ENCODE measurements around the gene GLDC. TPM values are rescaled to one million over a fixed set of nuclear protein-coding genes. Genes with fewer than 3 reads are reported as not detected.

Gene GLDC
- total RNA-seq, 2 donors from 2014 or later: 0.39 TPM; not detected in 1

- TF ChIP-seq CTCF (IDR thresholded peaks at IDR 0.05): no peak
- no peaks in the 10 kb centered on the region for H3K4me1 ChIP-seq
- H3K27me3 ChIP-seq: no peaks in the 10 kb centered on the region
- H3K9me3 ChIP-seq: no peaks in the 10 kb centered on the region
- H3K36me3 ChIP-seq: peaks cover 35% of the 10 kb centered on the region
- no peak overlapping the region for H3K4me3 ChIP-seq
- no peak for DNase-seq (ENCODE audit: low spot score)
- no peak overlapping the region for H3K27ac ChIP-seq
These were observed 139.0 kb downstream of the GLDC start for GRCh38 chr9:6506571-6506970.

DNA sequence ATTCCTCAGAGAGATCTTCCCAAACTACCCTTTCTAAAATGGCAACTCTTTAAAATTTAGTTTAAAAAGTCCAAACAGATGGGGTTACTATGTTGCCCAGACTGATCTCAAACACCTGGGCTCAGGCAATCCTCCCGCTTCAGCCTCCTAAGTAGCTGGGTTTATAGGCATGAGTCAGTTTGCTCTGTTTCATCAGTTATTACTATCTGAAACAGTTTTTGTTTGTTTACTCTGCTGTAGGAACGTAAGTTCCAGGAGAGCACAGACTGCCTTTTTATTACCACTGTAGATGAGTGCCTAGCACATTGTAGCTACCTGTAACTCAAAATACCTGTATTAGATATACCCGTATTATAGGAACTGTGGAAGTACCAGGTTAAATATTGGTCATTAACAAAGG lies 143.1 kb downstream of the GLDC start:
- no peak for DNase-seq (ENCODE audit: low spot score)
- no peaks in the 10 kb centered on the region for H3K27me3 ChIP-seq
- no peak for TF ChIP-seq CTCF (IDR thresholded peaks at IDR 0.05)
- no peaks in the 10 kb centered on the region for H3K9me3 ChIP-seq
- H3K36me3 ChIP-seq: peaks cover 57% of the 10 kb centered on the region
- no peak overlapping the region for H3K27ac ChIP-seq
- no peaks in the 10 kb centered on the region for H3K4me1 ChIP-seq
- no peak overlapping the region for H3K4me3 ChIP-seq

- H3K36me3 ChIP-seq: peaks cover 51% of the 10 kb centered on the region
- H3K9me3 ChIP-seq: no peaks in the 10 kb centered on the region
- no peak for TF ChIP-seq CTCF (IDR thresholded peaks at IDR 0.05)
- no peaks in the 10 kb centered on the region for H3K27me3 ChIP-seq
- no peak for DNase-seq (ENCODE audit: low spot score)
- no peak overlapping the region for H3K4me3 ChIP-seq
- no peaks in the 10 kb centered on the region for H3K4me1 ChIP-seq
- H3K27ac ChIP-seq: no peak overlapping the region
These were observed 143.9 kb downstream of the GLDC start for GRCh38 chr9:6501526-6502210.

GRCh38 chr9:6498982-6499381 lies 146.5 kb downstream of the GLDC start:
- H3K4me1 ChIP-seq: no peaks in the 10 kb centered on the region
- no peaks in the 10 kb centered on the region for H3K9me3 ChIP-seq
- H3K36me3 ChIP-seq: peaks cover 28% of the 10 kb centered on the region
- no peak overlapping the region for H3K4me3 ChIP-seq
- DNase-seq (ENCODE audit: low spot score): no peak
- no peak for TF ChIP-seq CTCF (IDR thresholded peaks at IDR 0.05)
- H3K27me3 ChIP-seq: no peaks in the 10 kb centered on the region
- no peak overlapping the region for H3K27ac ChIP-seq

DNA sequence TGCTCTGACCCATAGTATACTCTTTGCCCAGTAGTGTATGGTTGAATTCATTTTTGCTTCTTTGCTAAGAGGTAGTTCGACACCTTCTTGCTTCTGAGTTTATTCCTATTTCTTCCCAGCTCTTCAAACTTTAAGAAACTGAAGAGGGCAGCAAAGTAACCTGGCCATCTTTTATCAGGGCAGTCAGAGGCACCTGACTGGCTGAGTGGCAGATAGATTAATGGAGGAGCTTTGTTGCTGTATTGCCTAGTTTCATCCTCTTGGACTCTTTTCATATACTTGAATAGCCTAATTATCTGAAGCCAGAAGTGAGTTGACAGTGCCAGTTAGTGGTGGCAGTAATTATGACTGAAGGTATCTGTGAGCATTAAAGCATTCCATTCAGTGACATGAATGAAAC lies 150.1 kb downstream of the GLDC start:
- H3K4me3 ChIP-seq: no peak overlapping the region
- no peaks in the 10 kb centered on the region for H3K4me1 ChIP-seq
- no peak overlapping the region for H3K27ac ChIP-seq
- no peaks in the 10 kb centered on the region for H3K9me3 ChIP-seq
- H3K36me3 ChIP-seq: peaks cover 22% of the 10 kb centered on the region
- TF ChIP-seq CTCF (IDR thresholded peaks at IDR 0.05): no peak
- no peak for DNase-seq (ENCODE audit: low spot score)
- H3K27me3 ChIP-seq: no peaks in the 10 kb centered on the region

GRCh38 chr9:6490863-6491262 lies 154.7 kb downstream of the GLDC start:
- H3K27me3 ChIP-seq: no peaks in the 10 kb centered on the region
- no peaks in the 10 kb centered on the region for H3K4me1 ChIP-seq
- H3K4me3 ChIP-seq: no peak overlapping the region
- H3K36me3 ChIP-seq: peaks cover 30% of the 10 kb centered on the region
- DNase-seq (ENCODE audit: low spot score): no peak
- no peak overlapping the region for H3K27ac ChIP-seq
- no peaks in the 10 kb centered on the region for H3K9me3 ChIP-seq
- no peak for TF ChIP-seq CTCF (IDR thresholded peaks at IDR 0.05)
